ENCODE measurements around the gene TOMM20L.
A peak's percentile ranks its signal among the peaks of the same experiment; 100 is the strongest.

Gene TOMM20L

DNA sequence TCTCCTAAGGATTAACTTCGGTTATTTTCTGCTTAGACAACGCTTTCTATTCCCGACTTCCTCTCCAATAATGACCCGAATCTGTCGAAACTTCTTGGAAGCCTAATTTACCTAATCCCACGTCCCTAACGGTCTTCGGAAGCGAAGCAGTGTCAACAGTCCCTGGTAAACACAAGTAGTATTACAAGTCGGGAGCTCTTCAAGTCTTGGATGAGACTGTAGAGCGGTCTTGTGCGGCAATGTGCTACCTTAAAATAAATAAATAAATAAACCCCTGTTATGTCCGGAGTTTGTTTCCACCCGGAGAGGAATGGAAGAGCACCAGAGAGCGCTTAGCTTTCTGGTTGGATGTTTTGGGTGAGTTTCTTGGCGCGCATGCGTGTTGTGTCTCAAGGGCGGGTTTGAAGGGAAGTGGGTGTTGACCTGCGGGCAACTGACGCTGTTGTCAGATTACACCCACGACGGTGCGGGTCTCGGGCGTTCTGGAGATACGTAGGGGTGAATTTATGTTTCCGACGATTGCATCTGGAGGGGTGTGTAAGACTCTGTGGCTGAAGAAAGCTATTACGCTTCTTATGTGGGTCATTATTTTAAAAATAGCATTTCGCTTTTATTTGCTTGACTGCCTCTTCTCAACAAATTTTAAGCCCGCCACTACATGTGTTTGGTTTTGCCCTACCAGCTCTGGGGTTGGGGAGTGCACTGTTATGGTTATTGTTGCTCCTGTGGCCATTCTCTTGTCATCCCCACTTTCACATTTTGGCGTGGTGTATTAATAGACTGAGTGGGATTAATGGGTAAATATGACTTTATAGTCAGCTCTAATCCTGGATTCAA is 31.8 kb downstream of the TOMM20L start, which contains the start of the genes KIAA0586 and TIMM9:
Gene KIAA0586 (plus strand): TSS at position 439 of the 837 bp plus-strand sequence. CDS start 546 bp downstream, outside the sequence.
Gene TIMM9 (minus strand): TSS at position 251 of the 837 bp plus-strand sequence. CDS start 15,586 bp downstream, outside the sequence.
- FAIRE-seq: peak; percentile 79

DNA sequence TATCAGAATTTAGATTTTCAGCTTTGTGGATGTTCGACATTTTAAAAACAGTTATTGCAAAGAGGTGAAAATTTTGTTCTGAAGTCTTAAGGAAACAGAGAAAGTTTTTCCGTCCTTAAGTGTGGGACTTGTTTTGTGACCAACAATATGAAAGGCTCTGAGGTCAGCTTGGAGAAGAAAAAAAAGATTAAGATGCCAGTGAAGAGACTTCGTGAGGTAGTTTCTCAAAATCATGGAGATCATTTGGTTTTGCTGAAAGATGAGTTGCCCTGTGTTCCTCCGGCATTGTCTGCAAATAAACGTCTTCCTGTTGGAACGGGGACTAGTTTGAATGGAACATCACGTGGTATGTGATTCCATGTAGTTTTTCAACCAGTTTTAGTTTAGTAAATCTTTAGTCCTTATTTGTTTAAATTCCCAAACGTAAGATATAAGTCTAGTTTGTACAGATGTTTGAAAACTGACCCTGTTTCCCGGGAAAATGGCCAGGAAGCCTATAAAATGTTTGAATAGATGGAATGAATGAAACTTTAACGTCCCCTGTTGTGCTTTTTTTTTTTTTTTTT is 32.5 kb downstream of the TOMM20L start:
- no peak for FAIRE-seq

DNA sequence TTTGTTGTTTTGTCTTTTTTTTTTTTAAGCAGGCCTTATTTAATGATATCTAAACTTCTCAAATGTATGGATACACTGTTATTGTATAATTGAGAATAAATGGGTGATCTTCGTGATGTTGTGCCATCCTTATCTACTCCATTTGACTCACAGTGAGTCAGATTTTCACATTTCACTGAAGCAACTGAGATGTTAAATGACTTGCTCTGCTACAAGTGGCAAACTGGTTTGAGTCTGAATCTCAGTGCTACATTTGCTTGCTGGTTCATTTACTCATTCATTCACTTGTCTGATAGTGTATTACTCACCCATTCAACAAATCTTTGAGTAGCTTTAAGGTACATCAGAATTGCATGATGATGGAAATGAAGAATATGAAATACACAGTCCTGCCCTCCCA is 34.4 kb downstream of the TOMM20L start:
- no peak for FAIRE-seq

GRCh38 chr14:58439476-58439875 is 43.7 kb downstream of the TOMM20L start:
- FAIRE-seq: no peak

DNA sequence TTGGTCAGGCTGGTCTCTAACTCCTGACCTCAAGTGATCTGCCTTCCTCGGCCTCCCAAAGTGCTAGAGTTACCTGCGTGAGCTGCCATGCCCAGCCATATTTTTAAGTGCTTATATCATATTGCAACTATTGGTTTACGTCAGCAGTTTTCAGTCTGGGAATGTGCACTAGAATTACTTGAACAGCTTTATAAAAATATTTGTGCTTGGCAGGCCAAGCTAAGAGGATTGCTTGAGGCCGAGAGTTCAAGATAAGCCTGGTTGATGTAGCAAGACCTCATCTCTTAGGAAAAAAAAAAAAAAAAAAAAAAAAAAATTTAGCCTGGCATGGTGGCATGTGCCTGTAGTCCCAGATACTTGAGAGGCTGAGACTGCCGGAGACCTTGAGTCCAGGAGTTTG is 48.9 kb downstream of the TOMM20L start:
- no peak for FAIRE-seq

DNA sequence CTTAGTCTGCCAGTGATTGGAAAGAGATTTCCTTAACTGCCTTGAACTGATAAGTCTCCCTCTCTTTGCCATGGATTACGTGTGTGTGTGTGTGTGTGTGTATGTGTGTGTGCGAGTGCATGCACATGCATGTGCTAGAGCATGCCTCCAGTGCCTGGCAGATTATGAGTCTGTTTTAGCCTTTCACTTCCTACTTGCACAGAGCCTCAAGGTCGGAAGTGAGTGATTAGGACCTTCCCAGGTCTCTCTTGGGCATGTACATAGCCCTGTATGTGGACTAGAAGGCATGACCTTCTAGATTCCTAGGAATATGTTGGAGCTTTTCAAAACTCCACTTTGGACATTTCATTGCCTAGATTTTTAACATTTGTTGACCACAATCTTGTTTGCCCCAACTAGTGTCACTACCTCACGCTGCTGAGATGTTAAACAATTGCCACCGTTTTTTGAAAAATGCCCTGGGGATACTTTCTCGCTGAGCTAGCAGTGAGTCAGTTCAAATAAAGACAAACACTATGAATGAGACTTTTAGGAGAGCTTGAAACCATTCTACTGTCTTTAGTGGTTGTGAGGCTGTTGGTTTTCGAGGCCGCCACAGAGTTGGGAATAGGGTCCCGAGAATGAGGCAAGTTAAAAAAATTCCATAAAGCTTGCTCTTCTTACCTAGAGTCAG is 60.0 kb downstream of the TOMM20L start:
- no peak for FAIRE-seq
